GM21576 (cell line): Measurements from ENCODE around the gene NR2E1.

Experiments used
- ATAC-seq: cut with Tn5 transposase; IDR thresholded peaks from one replicate; pipeline ENCODE4 v1.9.1; 2021; ENCODE audit warnings: mild to moderate bottlenecking, moderate library complexity; ENCODE audit not compliant: unreplicated experiment

Gene NR2E1

DNA sequence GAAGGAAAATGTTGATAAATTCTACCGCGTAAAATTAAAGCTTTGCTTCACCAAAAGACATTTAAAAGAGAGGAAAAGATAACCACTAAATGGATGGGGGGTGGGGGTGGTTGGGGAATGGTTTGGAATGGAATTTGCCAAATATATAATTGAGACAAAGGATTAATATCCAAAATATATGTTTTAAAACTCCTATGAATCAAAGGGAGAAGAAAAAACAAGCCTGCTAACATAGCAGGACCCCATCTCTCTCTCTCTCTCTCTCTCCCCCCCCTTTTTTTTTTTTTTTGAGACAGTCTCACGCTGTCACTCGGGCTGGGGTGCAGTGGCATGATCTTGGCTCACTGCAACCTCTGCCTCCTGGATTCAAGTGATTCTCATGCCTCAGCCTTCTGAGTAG lies 13.4 kb upstream of the NR2E1 start:
- no peak for ATAC-seq

DNA sequence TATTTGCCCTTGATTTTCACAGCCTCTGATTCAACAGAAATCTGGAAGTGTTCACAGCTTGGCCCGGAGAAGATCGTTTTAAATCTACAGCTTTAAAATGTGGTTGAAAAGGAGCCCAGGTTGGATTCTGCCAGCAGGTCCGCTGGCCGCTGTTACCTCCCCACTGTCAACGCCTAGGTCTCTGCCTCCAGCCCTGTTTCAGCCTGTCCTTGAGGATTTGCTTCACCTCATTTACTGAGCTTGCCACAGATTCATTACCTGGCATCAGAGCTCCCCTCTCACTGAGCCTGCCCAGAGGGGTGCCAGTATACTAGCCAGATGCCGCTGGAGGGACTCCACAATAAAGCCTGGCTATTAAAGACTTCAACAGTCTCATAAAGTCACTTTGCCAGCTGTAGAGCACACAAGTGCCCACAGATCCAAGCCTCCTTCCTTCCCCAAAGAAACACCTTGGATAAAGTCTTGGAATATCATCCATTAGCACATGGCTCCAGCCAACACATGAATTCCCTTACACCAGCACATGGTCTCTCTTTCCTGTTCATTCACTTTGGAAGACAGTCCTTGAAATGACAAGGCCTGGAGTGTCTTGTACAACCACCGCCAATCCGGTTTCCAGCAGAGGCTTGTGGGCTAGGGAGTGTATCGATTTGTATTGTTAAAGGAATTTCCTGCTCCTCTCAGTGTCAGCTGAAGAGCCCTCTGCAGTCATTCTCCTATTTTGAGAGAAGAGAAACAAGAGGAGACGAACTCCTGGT lies 9.5 kb upstream of the NR2E1 start:
- no peak for ATAC-seq

- no peak for ATAC-seq
Observed at GRCh38 chr6:108156938-108157233, 8.9 kb upstream of the NR2E1 start.

DNA sequence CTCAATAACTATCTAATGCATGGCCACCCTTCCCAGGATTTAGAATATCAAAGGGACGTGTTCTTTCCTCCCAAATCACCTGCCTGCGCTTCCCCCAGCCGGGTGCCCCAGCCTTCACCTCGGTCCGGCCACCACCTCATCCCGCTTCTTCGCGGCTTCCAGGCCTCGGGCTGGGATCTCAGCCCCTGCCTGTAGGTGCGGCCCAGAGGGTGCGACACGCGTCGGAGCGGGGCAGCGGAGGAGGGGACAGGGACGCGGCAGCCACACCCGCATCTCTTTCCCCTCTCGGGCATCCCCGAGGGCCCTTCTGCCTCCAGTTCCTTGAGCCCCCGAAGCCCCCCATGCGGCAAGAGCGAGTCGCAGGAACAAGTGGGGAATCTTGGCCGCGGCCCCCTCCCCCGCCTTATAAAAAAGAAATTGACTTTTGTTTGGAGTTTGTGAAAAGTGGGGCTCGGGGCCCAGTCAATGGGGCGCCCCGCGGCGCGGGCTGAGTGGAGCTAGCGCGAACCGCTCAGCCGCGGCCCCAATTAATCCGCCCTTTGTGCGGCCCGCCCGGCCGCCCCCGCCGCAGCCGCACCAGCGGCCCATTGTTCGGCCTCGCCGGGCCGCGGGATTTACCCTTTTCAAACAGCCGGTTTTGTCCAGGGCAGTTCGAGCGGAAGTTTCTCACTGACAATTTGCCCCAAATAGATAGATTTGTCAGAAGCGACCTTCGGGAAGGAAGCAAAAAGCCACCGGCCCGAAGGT lies 8.4 kb upstream of the NR2E1 start:
- no peak for ATAC-seq

- ATAC-seq, result no peak
Observed at GRCh38 chr6:108157981-108158525, 7.8 kb upstream of the NR2E1 start.

DNA sequence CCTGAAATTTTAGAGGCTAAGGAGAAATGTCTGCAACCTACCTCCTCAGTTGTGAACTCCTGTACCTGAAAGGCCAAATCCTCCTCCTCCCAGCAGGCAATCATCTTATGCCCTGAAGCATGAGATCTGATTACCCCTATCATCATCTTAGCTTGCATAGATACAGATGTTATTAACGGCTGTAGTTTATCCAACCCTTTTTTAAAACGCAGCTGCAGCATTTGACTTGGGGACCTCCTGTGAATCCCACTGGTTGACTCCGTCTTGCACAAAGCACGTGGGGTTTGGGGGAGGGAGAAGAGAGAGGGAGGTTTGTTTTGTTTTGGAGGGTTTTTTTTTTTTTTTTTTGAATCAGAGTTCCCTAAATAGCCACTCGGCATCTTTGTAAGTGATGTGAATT lies 5.8 kb upstream of the NR2E1 start:
- ATAC-seq, result no peak

- ATAC-seq, result no peak
Observed at GRCh38 chr6:108161724-108162282, 4.0 kb upstream of the NR2E1 start.

DNA sequence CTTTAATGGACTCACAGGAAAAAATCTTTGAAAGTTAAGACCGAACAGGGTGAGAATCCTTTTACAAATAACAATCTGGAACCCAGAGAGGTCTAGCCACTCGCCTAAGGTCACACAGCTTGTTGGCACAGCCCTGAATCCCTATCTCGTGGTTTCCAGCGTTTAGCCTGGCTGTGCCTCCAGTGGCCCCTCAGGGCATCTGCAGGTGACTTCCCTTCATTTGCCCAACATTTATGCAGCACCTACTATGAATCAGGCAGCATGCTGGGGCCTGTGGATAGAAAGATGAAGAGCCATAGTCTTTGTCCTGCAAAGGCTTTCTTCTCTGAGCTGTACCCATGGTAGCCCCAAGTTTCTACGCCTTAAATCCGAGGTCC lies 2.6 kb upstream of the NR2E1 start:
- ATAC-seq, result no peak

- ATAC-seq, result no peak
Observed at GRCh38 chr6:108163644-108164542, 1.9 kb upstream of the NR2E1 start.

GRCh38 chr6:108164543-108164814 lies 1.3 kb upstream of the NR2E1 start:
- no peak for ATAC-seq

DNA sequence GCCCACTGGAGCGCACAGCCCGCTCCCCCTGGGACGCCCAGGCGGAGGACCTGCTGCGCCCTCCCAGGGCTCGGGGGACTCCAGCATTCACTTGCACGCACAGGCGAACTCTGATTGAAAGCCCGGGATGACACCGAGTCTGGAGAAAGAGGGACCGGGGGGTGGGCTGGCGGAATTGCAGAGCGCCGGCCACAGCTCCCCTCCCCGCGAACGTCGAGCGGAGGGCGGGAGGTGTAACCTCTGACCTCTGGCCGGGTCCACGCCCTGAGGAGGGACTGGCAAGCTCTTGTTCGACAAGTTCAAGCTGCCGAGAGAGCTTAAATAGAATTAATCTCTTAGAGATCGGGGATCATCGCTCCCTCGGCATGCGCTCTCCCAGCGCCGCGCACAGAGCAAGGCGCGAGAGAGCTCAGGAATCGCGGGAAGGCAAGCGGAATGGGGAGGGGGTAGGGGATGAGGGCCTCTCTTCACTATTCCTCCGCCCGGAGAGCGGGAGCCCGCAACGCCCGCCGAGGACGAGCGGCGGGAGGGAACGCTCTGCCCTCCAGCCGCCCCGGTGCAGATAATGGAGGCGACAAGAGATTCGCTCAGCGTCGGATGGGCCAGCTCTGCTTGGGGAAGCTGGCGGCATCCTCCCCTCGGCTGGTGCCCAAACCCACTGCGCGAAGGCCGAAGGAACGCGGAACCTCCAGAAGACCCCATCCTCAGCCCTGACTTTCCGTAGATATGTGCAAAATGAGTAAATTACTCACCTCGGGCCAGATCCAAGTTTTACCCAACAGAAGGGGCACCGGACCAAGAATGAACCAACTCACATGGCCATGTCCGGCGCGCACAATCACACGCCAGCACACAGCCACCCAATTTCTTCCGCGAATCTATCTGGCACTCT lies 761 bp upstream of the NR2E1 start:
- ATAC-seq, result no peak

- no peak for ATAC-seq
Observed at GRCh38 chr6:108166664-108167448, 1.0 kb downstream of the NR2E1 start.

- no peak for ATAC-seq
Observed at GRCh38 chr6:108167449-108168089, 1.7 kb downstream of the NR2E1 start.

DNA sequence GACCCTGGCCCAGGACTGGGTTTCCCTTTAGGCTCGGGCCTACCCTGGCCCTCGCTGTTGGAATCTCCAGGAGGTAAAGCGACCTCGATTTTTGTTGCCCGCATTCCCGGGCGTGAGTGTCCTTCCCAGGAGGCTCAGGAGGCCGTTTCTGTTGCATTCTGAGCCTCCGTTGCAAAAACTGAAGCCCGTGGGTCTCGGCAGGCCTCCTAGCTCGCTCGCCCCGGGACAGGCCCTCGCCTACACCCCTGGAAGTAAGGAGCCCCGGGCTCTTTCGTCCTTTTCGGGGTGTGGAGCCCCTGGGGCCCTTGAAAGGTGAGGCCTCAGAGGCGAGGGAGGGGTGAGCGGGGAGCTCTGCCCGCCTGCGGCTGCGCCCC lies 2.3 kb downstream of the NR2E1 start:
- no peak for ATAC-seq

DNA sequence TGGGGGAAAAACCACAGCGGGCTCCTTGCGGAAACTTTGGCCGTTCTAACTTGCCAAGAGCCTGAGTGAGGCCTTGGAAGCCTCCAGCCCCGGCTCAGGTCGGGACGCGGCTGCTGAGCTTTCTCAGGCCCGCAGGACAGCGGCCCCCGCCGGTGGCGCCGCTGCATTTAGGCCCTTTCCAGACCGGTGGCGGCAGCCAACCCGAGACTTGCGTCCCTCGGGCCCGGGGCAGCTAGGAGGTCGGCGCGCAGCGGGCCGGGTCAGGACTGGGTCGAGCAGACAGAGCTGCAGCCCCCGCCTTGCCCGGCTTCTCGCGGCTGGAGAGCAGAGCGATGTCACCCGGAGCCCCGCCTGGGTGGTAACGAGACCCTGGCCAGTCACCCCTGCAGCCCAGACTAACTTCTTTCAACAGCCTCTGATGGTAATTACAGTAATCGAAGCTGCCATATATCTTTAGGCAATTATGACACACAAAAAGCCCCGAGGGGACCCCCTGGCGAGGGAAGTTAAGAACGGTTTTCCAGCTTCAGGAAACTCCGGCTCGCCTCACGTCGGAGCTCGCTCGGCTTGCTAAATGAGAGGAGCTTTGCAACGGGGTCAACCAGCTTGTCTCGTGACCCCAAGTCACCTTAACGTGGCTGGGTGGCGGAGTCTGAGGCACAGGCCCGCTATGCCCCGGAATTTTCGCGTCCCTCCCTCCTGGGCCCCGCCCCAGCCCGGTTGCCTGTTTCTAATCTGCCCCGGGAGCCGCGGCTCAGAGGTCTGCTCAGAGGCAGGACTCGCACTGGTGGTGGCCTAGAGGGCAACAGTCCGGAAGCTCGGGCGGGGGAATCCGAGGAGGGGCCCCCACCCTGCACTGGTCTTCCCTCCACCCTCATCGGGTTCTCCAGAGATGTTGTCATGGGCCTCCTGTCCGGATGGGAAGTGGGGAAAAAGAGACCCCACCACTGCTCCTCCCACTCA lies 3.0 kb downstream of the NR2E1 start:
- no peak for ATAC-seq

DNA sequence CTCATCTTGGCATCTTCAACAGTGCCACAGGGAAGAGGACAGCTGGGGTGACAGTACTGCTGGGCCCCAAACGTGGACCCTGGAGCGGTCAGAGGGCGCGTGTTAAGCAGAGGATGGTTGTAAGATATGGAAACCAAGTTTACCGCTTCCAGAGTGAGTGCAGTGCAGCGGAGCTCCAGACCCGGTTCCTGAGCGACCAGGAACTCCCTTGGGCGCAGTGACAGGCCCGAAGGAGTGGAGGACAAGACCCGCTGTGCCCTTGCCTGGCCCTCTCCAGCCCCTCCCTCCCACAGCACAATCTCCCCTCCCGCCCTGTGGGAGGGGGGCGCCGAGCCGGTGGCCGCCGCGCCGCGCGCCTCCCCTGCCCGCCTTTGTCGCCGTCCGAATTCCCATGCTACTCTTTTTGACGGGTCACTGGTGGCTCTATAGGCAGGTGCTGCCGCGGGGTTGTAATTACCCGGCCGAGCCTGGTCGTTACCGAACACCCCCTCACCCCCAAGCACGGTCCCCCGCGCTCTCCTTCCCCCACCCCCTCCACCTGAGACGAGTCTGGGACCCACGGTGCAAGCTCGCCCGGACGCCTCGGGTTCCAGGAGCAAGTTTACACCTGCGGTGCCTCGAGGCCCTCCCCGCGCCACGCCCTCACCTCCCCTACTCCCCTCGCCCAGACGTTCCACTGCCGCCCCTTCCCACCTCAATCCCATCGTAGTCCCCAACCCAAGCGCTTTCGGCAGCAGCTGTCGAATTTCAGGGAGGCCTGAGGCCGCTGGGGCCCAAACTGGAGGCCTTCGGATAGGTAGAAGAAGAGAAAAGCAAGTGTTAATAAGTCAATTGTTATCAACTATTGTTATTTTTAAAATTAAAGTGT lies 3.9 kb downstream of the NR2E1 start:
- no peak for ATAC-seq
